ENCODE data around the gene TEDC2.

- TF ChIP-seq POLR2A (IDR thresholded peaks at IDR 0.05) (no peak), CTCF (IDR thresholded peaks at IDR 0.05 in 4 of 5, conservative IDR thresholded peaks at IDR 0.05 in 1 of 5) (no peak)
These were observed 30.5 kb downstream of the TEDC2 start for GRCh38 chr16:2490190-2491105.

Measured in gastrocnemius medialis (tissue), 4 donors.